Stimulated activated CD4-positive, alpha-beta T cell treated with anti-CD3 and anti-CD28 coated beads, Interleukin-4, amount 100 ng/mL, for 24 hours (primary cell): ENCODE results near the gene CTNNA3.
A peak's percentile ranks its signal among the peaks of the same experiment; 100 is the strongest.

Source experiments
- DNase-seq: peaks from one replicate; pipeline ENCODE4 v3.0.0-alpha.2; 2020

Gene CTNNA3

GRCh38 chr10:67664942-67665341, 31.1 kb downstream of the CTNNA3 start:
- no peak for DNase-seq

DNA sequence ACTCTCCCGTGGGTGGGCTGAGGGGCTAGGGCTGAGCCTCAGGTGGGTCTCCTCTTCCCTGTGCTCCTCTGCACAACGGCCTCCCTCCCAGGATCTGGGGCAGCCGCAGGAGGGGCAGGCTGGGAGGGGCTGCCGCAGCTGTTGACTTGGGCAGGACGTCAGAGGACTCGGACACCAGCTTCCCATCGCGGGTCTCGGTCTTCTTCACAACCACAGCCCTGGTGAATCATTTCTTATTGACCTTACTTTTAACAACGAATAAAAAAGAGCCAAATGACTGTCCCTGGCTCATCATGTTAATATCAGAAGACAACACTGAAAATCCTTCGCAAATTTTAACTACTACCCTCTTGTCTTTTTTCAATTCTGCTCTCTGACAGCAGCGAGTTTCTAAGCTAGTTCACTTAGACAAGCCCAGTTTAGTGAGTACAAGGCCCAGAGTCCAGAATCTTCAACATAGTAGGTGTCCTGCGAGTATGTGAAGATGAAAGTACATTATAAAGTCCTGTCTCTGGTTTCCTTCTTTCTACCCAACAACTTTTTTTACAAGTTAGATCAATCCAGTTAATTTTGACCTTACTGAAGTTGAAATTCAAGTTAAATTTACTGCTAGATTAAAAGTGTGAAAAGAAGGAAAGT, 32.4 kb downstream of the CTNNA3 start:
- DNase-seq, result no peak

GRCh38 chr10:67662415-67662814, 33.6 kb downstream of the CTNNA3 start:
- no peak for DNase-seq

- DNase-seq, result no peak
These were observed 36.5 kb downstream of the CTNNA3 start for GRCh38 chr10:67659497-67659896.

- DNase-seq, result no peak
These were observed 38.2 kb downstream of the CTNNA3 start for GRCh38 chr10:67657775-67658174.

- no peak for DNase-seq
These were observed 45.4 kb downstream of the CTNNA3 start for GRCh38 chr10:67650558-67650957.

GRCh38 chr10:67648613-67649229, 47.3 kb downstream of the CTNNA3 start:
- DNase-seq, result no peak

- no peak for DNase-seq
These were observed 65.1 kb downstream of the CTNNA3 start for GRCh38 chr10:67630904-67631303.

DNA sequence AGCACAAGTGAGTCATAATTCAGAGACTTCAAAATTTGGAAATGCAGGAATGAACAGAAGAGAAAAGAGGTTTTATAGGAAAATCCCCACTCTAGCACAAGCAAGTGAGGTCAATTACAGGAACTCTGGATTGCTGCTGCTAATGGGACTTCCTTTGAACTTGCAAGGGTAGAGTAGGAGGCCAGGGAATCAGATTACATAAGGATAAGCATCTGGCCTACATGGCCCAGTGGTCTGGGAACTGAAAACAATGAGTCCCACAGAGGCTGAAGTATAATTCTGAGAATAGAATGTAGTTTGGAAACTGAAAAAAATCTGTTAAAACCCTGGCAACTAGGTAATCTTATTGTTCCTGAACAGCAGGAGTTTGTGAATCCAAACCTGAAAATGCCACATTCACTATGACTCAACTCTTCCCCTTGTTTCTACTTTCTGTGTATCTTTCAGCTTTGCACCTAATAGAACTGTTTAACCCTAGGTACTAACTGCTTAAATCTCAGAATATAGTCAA, 66.5 kb downstream of the CTNNA3 start:
- no peak for DNase-seq

DNA sequence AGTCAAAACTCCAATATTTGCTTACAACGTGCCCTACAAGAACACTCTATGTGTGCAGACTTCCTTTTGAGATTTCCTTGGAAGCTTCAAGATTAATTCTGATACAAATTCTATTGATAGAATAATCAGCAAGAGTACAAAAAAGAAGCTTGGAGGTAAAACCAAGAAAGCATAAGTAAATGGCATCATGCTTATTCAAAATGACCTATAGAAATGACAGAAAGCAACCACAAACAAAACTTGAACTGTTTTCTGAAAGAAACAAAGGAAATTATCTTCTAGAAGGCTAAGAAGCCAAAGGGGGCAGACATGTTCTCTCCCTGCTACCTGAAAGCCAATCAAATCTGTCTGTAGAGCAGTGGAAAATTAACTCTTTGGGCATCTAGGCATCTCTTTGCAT, 73.0 kb downstream of the CTNNA3 start:
- DNase-seq, result no peak

GRCh38 chr10:67622511-67622910, 73.5 kb downstream of the CTNNA3 start:
- DNase-seq, result no peak

DNA sequence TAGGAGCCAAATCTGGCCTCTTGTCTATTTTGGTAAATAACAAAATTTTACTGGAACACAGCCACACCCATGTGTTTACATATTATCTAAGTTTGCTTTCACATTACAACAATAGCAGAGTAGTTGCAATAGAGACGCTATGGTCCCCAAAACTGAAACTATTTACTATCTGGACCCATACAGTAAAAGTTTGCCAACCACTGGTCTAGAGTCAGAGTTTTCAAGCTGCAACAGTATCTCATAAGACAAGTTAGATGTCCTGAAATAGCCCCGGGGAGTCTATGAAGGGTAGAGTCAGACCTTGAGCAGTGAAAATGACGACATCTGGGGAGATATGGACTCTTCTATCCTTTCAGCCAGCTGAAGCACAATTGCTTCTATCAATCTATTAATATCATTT, 74.2 kb downstream of the CTNNA3 start:
- DNase-seq, result no peak

GRCh38 chr10:67618116-67618515, 77.9 kb downstream of the CTNNA3 start:
- DNase-seq, result no peak

- DNase-seq, result peak; percentile 64
These were observed 83.1 kb downstream of the CTNNA3 start for GRCh38 chr10:67612577-67613537.

DNA sequence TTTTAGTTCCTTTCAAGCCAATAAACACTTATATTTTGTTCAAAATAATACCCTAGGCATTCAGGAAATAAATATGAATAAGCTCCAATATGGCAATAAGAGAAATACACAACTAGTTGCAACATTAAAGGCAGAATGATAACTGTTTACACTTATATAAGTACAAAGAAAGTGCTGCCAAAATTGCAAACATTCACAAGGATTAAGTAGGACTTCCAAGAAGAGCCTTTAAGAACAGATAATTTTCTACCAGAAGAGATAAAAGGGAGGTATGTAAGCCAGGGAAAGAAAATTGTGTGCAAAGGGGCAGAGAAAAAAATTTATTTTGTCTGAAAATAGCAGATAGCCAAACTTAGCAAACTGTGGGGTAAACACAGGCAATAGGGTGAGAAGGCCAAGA, 83.8 kb downstream of the CTNNA3 start:
- DNase-seq, result no peak

DNA sequence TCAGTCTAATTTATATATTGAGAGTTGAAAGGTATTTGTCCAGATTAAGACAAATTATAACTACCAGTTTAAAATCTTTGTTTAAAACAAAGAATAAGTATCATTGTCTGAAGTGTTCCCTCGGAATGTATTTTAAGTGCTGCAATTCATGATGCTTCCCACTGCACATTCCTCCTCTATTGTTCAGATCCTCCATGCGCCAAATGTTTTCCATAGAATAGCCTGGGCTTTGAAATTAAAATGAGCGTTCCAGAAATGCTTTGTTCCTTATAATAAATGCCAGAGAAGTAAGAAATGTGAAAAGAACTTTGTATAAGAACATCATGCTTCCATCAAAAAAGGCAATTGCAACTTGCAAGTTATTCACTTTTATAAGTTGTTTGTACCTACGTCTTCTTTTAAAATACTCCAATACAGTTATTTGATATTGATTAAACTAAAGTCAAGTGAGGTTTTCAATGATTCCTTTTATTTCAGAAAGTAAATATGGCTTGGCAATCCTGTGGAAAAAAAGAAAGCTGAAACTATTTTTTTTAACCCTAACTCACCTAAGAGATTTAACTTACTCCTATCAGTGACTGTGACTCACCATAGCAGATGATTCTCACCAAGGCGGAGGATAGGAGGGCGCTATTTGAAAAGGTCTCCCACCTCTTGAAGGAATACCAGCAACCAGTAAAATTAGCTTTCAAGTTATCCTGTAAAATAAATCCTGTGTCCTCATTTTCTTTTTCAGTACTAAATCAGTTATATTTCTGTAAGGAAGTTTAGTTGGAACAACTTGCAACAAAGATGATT, 85.8 kb downstream of the CTNNA3 start:
- no peak for DNase-seq

- no peak for DNase-seq
These were observed 88.0 kb downstream of the CTNNA3 start for GRCh38 chr10:67608001-67608400.

DNA sequence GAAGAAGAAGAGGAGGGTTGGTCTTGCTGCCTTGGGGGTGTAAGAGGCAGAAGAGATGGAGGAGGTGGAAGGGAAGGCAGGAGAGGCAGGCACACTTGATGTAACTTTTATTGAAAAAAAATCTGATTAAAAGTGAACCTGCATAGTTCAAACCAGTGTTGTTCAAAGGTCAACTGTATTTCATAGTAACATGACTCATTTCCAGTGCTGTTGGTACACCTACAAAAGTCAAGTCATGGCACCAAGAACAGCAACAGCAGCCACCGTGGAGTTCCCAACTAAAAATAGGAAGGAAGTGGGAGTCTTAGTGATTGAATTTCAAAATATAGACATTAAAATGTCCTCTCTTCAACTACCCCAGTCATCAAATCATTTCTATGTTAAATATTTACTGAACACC, 88.5 kb downstream of the CTNNA3 start:
- DNase-seq, result no peak

DNA sequence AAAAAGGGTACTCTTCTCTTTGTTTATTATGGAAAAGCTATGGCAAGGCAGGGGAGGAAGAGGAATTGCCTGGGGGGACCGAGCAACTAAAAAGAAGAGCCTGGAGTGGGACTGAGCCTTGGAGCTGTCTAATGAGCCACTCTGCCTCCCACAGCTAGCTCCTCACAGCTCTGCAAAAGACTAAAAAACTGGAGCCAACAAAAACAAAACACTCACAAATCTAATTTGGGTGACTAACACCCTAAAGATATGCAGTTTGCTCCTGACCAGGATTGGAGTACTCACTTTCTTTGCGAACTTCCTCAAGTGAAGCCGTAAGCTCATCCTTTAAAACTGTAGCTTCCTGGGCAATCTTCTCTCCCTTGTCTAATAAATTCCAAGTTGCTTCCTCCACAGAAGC, 89.4 kb downstream of the CTNNA3 start:
- no peak for DNase-seq

- no peak for DNase-seq
These were observed 92.3 kb downstream of the CTNNA3 start for GRCh38 chr10:67603701-67604100.

DNA sequence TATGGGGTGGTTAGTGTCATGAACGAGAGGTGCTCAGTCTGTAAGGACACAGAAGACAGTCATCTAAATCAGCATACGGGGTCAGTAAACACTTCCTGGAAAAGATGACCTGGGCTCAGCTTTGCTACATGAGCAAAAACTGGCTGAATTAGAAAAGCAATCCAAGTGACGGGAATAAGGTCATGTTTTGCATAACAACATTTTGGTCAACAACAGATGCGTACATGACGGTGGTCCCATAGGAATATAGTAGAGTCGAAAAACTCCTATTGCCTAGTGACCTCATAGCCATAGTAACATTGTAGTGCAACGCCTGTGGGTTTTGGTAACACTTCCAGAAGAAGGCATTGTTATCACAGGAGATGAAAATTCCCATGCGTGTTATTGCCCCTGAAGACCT, 92.9 kb downstream of the CTNNA3 start:
- no peak for DNase-seq

DNA sequence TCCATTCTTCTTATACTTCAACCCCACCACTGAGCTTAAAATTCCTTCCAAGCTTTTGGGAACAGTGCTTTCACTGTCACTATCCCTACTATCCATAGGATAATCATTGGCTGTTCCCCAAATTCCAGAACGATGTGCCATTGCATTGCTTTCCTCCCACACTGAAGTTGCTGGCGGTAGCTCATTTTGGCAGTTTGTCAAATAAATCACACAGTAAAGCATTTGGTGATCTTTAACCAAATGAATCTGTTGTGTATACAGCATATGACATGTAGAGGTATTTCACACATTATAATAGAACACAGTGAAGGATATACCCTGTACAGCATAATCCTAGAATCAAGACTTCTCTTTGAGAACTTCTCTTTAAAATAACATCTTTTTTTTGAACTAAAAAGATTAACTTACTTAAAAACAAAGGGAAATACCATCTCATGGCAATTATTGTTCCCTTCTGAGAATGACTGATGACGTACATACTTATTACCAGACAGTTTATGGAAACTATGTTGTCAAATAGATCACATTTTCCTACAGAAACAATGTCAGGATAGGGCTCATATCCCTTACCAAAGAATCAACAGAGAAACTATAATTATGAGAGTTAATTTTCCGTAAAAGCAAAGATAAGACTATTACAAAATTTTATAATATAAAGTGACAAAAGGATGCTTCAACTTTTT, 93.6 kb downstream of the CTNNA3 start:
- no peak for DNase-seq
